ENCODE results near the gene LSM10. TPM values are rescaled to one million over a fixed set of nuclear protein-coding genes. Genes with fewer than 3 reads are reported as not detected.

LSM10 gene
- total and polyA plus RNA-seq, 9 of the 15 experiments (the other 6 are each of a cell fraction or from before 2014, with no cell fraction given): 13.2 to 146 (median 68.9) TPM

DNA sequence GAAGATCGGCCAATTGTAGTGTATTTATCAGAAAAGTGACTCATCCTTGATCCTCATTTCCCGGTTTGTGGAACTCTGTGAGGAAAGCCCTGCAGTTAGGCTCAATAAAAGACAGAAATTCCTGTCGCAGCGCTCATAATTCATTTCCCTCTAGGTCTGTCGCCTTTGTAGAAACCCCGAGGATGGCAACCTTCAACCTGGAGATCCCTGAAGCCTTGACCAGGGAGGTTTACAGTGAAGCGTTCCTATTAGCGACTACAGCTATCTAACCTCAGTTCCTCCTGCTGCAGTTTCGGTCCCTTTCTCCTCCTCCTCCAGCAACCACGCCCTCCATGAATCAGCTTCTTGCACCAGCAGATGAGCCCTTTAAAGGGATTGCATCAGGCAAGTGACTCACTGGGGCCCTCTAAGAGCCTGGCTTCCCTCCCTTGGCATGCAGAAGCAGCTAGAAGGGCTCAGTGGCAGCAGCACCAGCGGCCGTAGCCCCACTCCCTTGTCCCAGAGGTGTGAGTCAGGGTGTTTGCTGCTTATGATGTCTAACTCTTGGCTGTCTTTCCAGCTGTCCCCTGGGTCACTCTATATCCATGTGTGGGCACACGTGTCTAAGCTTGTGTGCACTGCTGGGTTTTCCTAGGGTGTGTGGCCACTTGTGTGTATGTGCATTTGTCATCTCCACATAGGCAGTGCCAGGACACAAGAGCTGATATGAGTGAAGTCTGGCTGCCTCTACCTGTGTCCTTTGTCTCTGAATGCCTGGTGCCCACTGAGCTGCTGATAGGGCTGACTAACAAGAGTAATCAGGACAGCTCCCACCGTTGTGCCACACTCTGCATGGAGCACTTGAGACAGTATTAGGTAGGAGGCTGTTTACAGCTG is 11.2 kb downstream of the LSM10 start (continued):
- TF ChIP-seq, protein P1, sequence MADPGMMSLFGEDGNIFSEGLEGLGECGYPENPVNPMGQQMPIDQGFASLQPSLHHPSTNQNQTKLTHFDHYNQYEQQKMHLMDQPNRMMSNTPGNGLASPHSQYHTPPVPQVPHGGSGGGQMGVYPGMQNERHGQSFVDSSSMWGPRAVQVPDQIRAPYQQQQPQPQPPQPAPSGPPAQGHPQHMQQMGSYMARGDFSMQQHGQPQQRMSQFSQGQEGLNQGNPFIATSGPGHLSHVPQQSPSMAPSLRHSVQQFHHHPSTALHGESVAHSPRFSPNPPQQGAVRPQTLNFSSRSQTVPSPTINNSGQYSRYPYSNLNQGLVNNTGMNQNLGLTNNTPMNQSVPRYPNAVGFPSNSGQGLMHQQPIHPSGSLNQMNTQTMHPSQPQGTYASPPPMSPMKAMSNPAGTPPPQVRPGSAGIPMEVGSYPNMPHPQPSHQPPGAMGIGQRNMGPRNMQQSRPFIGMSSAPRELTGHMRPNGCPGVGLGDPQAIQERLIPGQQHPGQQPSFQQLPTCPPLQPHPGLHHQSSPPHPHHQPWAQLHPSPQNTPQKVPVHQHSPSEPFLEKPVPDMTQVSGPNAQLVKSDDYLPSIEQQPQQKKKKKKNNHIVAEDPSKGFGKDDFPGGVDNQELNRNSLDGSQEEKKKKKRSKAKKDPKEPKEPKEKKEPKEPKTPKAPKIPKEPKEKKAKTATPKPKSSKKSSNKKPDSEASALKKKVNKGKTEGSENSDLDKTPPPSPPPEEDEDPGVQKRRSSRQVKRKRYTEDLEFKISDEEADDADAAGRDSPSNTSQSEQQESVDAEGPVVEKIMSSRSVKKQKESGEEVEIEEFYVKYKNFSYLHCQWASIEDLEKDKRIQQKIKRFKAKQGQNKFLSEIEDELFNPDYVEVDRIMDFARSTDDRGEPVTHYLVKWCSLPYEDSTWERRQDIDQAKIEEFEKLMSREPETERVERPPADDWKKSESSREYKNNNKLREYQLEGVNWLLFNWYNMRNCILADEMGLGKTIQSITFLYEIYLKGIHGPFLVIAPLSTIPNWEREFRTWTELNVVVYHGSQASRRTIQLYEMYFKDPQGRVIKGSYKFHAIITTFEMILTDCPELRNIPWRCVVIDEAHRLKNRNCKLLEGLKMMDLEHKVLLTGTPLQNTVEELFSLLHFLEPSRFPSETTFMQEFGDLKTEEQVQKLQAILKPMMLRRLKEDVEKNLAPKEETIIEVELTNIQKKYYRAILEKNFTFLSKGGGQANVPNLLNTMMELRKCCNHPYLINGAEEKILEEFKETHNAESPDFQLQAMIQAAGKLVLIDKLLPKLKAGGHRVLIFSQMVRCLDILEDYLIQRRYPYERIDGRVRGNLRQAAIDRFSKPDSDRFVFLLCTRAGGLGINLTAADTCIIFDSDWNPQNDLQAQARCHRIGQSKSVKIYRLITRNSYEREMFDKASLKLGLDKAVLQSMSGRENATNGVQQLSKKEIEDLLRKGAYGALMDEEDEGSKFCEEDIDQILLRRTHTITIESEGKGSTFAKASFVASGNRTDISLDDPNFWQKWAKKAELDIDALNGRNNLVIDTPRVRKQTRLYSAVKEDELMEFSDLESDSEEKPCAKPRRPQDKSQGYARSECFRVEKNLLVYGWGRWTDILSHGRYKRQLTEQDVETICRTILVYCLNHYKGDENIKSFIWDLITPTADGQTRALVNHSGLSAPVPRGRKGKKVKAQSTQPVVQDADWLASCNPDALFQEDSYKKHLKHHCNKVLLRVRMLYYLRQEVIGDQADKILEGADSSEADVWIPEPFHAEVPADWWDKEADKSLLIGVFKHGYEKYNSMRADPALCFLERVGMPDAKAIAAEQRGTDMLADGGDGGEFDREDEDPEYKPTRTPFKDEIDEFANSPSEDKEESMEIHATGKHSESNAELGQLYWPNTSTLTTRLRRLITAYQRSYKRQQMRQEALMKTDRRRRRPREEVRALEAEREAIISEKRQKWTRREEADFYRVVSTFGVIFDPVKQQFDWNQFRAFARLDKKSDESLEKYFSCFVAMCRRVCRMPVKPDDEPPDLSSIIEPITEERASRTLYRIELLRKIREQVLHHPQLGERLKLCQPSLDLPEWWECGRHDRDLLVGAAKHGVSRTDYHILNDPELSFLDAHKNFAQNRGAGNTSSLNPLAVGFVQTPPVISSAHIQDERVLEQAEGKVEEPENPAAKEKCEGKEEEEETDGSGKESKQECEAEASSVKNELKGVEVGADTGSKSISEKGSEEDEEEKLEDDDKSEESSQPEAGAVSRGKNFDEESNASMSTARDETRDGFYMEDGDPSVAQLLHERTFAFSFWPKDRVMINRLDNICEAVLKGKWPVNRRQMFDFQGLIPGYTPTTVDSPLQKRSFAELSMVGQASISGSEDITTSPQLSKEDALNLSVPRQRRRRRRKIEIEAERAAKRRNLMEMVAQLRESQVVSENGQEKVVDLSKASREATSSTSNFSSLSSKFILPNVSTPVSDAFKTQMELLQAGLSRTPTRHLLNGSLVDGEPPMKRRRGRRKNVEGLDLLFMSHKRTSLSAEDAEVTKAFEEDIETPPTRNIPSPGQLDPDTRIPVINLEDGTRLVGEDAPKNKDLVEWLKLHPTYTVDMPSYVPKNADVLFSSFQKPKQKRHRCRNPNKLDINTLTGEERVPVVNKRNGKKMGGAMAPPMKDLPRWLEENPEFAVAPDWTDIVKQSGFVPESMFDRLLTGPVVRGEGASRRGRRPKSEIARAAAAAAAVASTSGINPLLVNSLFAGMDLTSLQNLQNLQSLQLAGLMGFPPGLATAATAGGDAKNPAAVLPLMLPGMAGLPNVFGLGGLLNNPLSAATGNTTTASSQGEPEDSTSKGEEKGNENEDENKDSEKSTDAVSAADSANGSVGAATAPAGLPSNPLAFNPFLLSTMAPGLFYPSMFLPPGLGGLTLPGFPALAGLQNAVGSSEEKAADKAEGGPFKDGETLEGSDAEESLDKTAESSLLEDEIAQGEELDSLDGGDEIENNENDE (IDR thresholded peaks at IDR 0.05; ENCODE audit: low read depth, low read length): peak; percentile 67
- TF ChIP-seq ZNF384 (IDR thresholded peaks at IDR 0.05; ENCODE audit: low read depth, low read length) (peak; percentile 27; the same call in 1 of the 2 replicates), EP300 (IDR thresholded peaks at IDR 0.05; ENCODE audit: low read length) (peak; percentile 98), PRPF4 (IDR thresholded peaks at IDR 0.05; ENCODE audit: insufficient read depth, low read depth, low read length, poor library complexity, severe bottlenecking) (no peak), ZNF644 (tag; IDR thresholded peaks at IDR 0.05; ENCODE audit: low read depth) (peak; percentile 95), TAF15 (IDR thresholded peaks at IDR 0.05; ENCODE audit: low read depth, low read length) (no peak), HIVEP1 (CRISPR knock-in tag; IDR thresholded peaks at IDR 0.05) (peak; percentile 87), GATA2 (CRISPR knock-in tag; IDR thresholded peaks at IDR 0.05) (no peak; the same call in 1 of the 2 replicates), PCBP1 (IDR thresholded peaks at IDR 0.05; ENCODE audit: low read depth, low read length, poor library complexity, severe bottlenecking) (no peak)
- TF ChIP-seq, protein P2, sequence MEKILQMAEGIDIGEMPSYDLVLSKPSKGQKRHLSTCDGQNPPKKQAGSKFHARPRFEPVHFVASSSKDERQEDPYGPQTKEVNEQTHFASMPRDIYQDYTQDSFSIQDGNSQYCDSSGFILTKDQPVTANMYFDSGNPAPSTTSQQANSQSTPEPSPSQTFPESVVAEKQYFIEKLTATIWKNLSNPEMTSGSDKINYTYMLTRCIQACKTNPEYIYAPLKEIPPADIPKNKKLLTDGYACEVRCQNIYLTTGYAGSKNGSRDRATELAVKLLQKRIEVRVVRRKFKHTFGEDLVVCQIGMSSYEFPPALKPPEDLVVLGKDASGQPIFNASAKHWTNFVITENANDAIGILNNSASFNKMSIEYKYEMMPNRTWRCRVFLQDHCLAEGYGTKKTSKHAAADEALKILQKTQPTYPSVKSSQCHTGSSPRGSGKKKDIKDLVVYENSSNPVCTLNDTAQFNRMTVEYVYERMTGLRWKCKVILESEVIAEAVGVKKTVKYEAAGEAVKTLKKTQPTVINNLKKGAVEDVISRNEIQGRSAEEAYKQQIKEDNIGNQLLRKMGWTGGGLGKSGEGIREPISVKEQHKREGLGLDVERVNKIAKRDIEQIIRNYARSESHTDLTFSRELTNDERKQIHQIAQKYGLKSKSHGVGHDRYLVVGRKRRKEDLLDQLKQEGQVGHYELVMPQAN (IDR thresholded peaks at IDR 0.05; ENCODE audit: borderline replicate concordance): peak; percentile 86
- TF ChIP-seq, protein P3, sequence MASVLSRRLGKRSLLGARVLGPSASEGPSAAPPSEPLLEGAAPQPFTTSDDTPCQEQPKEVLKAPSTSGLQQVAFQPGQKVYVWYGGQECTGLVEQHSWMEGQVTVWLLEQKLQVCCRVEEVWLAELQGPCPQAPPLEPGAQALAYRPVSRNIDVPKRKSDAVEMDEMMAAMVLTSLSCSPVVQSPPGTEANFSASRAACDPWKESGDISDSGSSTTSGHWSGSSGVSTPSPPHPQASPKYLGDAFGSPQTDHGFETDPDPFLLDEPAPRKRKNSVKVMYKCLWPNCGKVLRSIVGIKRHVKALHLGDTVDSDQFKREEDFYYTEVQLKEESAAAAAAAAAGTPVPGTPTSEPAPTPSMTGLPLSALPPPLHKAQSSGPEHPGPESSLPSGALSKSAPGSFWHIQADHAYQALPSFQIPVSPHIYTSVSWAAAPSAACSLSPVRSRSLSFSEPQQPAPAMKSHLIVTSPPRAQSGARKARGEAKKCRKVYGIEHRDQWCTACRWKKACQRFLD (CRISPR knock-in tag; IDR thresholded peaks at IDR 0.05): peak; percentile 92

Data from K562 (cell line).